H1 (cell line): ENCODE results near the gene RANBP17. TPM values are rescaled to one million over a fixed set of nuclear protein-coding genes. Genes with fewer than 3 reads are reported as not detected.

Experiments used
- CTCF ChIA-PET: fragments of 300-600 bp; sonication (Branson Sonifier 250); formaldehyde crosslinking; loops from one replicate; lab custom pipeline; 2021; ENCODE audit not compliant: partially characterized antibody; lab: Charles Lee
- POLR2A ChIA-PET: fragments of 300-600 bp; sonication (Branson Sonifier 250); formaldehyde crosslinking; loops from one replicate; lab custom pipeline; 2021; ENCODE audit warnings: inconsistent platforms; ENCODE audit not compliant: partially characterized antibody; lab: Charles Lee
- DNase-seq, 2 experiments: peaks; one replicate each; pipeline versions ENCODE4 v3.0.0 to v3.0.0-alpha.2; 2010 to 2022; ENCODE audit warnings: low spot score in 2 of 2, low read depth in 1 of 2, mixed read lengths in 1 of 2
- FAIRE-seq: peaks from 2 replicates; lab custom pipeline; 2011; peaks lifted over from hg19 to GRCh38; lab: Jason Lieb, UNC
- H2AFZ ChIP-seq: 2 replicates; pipeline ENCODE4 v1.8.1; 2012; ENCODE audit warnings: low read length, inconsistent platforms
- H2AK5ac ChIP-seq: 2 replicates; pipeline ENCODE4 v1.6.1; 2013; ENCODE audit warnings: low read depth, low read length
- H2BK120ac ChIP-seq: replicated peaks from 2 replicates; pipeline ENCODE3; 2013; ENCODE audit warnings: low read depth, low read length, inconsistent platforms
- H2BK12ac ChIP-seq: 2 replicates; pipeline ENCODE4 v1.6.1; 2013; ENCODE audit warnings: low read depth, low read length
- H2BK15ac ChIP-seq: 2 replicates; pipeline ENCODE4 v1.6.1; 2013; ENCODE audit warnings: low read length
- H2BK20ac ChIP-seq: 2 replicates; pipeline ENCODE4 v1.6.1; 2013; ENCODE audit warnings: low read length
- H2BK5ac ChIP-seq: 2 replicates; pipeline ENCODE4 v1.6.1; 2013; ENCODE audit warnings: low read depth, low read length
- H3K14ac ChIP-seq: 2 replicates; pipeline ENCODE4 v1.6.1; 2013; ENCODE audit warnings: inconsistent platforms; ENCODE audit not compliant: insufficient read length
- H3K18ac ChIP-seq: 2 replicates; pipeline ENCODE4 v1.6.1; 2013; ENCODE audit warnings: low read length; ENCODE audit errors: extremely low read depth
- H3K23ac ChIP-seq: 2 replicates; pipeline ENCODE4 v1.6.1; 2013; ENCODE audit warnings: inconsistent platforms; ENCODE audit not compliant: insufficient read length
- H3K23me2 ChIP-seq: 2 replicates; pipeline ENCODE4 v1.6.1; 2013; ENCODE audit warnings: low read depth, low read length
- H3K27ac ChIP-seq: 2 replicates; pipeline ENCODE4 v1.6.1; 2011; ENCODE audit warnings: low read depth, low read length, inconsistent platforms
- H3K27me3 ChIP-seq, 4 experiments: replicated peaks in 1 of 4; 1 replicate in 1 of 4; 2 replicates in 3 of 4; pipeline versions ENCODE4 v1.6.1 to v1.8.1; 2011 to 2013; ENCODE audit warnings: low read length in 3 of 4, mild to moderate bottlenecking in 3 of 4, inconsistent platforms in 2 of 4, mixed read lengths in 2 of 4, moderate library complexity in 1 of 4; ENCODE audit not compliant: control insufficient read depth in 3 of 4, insufficient read depth in 3 of 4; ENCODE audit errors: extremely low read depth in 1 of 4
- H3K36me3 ChIP-seq, 4 experiments: 2 replicates each; pipeline versions ENCODE4 v1.6.1 to v1.8.1; 2011 to 2013; ENCODE audit warnings: mild to moderate bottlenecking in 4 of 4, low read length in 3 of 4, moderate library complexity in 2 of 4, control low read depth in 1 of 4, inconsistent platforms in 1 of 4; ENCODE audit not compliant: insufficient read depth in 4 of 4, control insufficient read depth in 2 of 4
- H3K4ac ChIP-seq: replicated peaks from 2 replicates; pipeline ENCODE3; 2013; ENCODE audit warnings: low read length, low read depth, mixed read lengths, inconsistent platforms; ENCODE audit not compliant: insufficient read length
- H3K4me1 ChIP-seq, 4 experiments: replicated peaks in 1 of 4; 1 replicate in 1 of 4; 2 replicates in 3 of 4; pipeline versions ENCODE4 v1.6.1 to v1.8.1; 2011 to 2013; ENCODE audit warnings: low read length in 3 of 4, inconsistent platforms in 2 of 4, mixed read lengths in 1 of 4; ENCODE audit not compliant: insufficient read depth in 4 of 4, control insufficient read depth in 3 of 4
- H3K4me2 ChIP-seq, 2 experiments: 2 replicates each; pipeline versions ENCODE4 v1.6.1 to v1.8.1; 2011 to 2013; ENCODE audit warnings: low read depth in 2 of 2, low read length in 2 of 2, control low read depth in 1 of 2, inconsistent platforms in 1 of 2, mild to moderate bottlenecking in 1 of 2; ENCODE audit not compliant: insufficient read depth in 1 of 2
- H3K4me3 ChIP-seq, 4 experiments: fragments of 200-600, 300-600 bp in 1 of 4; sonication (generic), shearing (Covaris generic), sonication (Bioruptor Twin) in 1 of 4; 2 replicates each; pipeline versions ENCODE4 v1.5.1 to v1.8.1; 2011 to 2016; ENCODE audit warnings: low read length in 4 of 4, low read depth in 3 of 4, control low read depth in 2 of 4, inconsistent platforms in 2 of 4, mild to moderate bottlenecking in 2 of 4, mixed read lengths in 1 of 4, moderate library complexity in 1 of 4; ENCODE audit not compliant: insufficient read depth in 2 of 4; ENCODE audit errors: extremely low read depth in 1 of 4
- H3K56ac ChIP-seq: replicated peaks from 2 replicates; pipeline ENCODE3; 2013; ENCODE audit warnings: low read depth, mild to moderate bottlenecking, mixed read lengths, low read length, inconsistent platforms; ENCODE audit not compliant: insufficient read length
- H3K79me1 ChIP-seq: 2 replicates; pipeline ENCODE4 v1.6.1; 2013; ENCODE audit warnings: low read depth, low read length, control low read depth
- H3K79me2 ChIP-seq, 2 experiments: 2 replicates each; pipeline versions ENCODE4 v1.6.1 to v1.8.1; 2012 to 2013; ENCODE audit warnings: low read length in 2 of 2, mild to moderate bottlenecking in 2 of 2, inconsistent platforms in 1 of 2; ENCODE audit not compliant: insufficient read depth in 2 of 2, control insufficient read depth in 1 of 2
- H3K9ac ChIP-seq, 4 experiments: replicated peaks in 1 of 4; 1 replicate in 1 of 4; 2 replicates in 3 of 4; pipeline versions ENCODE4 v1.6.1 to v1.8.1; 2011 to 2013; ENCODE audit warnings: low read depth in 3 of 4, low read length in 3 of 4, control low read depth in 2 of 4, mild to moderate bottlenecking in 2 of 4, moderate library complexity in 2 of 4, inconsistent platforms in 1 of 4; ENCODE audit errors: extremely low read depth in 1 of 4
- H3K9me3 ChIP-seq, 2 experiments: 2 replicates each; pipeline versions ENCODE4 v1.6.1 to v1.8.1; 2012 to 2013; ENCODE audit warnings: mild to moderate bottlenecking in 2 of 2, moderate library complexity in 2 of 2, control low read depth in 1 of 2, inconsistent platforms in 1 of 2, low read depth in 1 of 2, low read length in 1 of 2, mixed read lengths in 1 of 2; ENCODE audit not compliant: insufficient read depth in 2 of 2
- H4K20me1 ChIP-seq, 2 experiments: replicated peaks in 1 of 2; 2 replicates each; pipeline versions ENCODE3 to v1.8.1; 2011 to 2013; ENCODE audit warnings: inconsistent platforms in 2 of 2, low read length in 2 of 2, mild to moderate bottlenecking in 1 of 2; ENCODE audit not compliant: insufficient read depth in 2 of 2, control insufficient read depth in 1 of 2
- H4K5ac ChIP-seq: 2 replicates; pipeline ENCODE4 v1.6.1; 2013; ENCODE audit warnings: low read length, low read depth, mixed read lengths, inconsistent platforms; ENCODE audit not compliant: insufficient read length
- H4K8ac ChIP-seq: 2 replicates; pipeline ENCODE4 v1.8.0; 2013; ENCODE audit warnings: mild to moderate bottlenecking, moderate library complexity, low read length, inconsistent platforms; ENCODE audit not compliant: insufficient read depth; ENCODE audit errors: extremely low read depth
- H4K91ac ChIP-seq: replicated peaks from 2 replicates; pipeline ENCODE3; 2013; ENCODE audit warnings: low read length, mixed read lengths, inconsistent platforms; ENCODE audit not compliant: insufficient read length
- ASH2L ChIP-seq: fragments of 200-600, 300-600 bp; sonication (generic); IDR thresholded peaks from one replicate; pipeline ENCODE4 v1.7.1; 2017; ENCODE audit warnings: low read length
- CTBP2 ChIP-seq: IDR thresholded peaks from 2 replicates; pipeline ENCODE4 v1.7.0; 2011; ENCODE audit warnings: borderline replicate concordance, mild to moderate bottlenecking, moderate library complexity, mixed read lengths, low read length; ENCODE audit not compliant: insufficient read depth, insufficient read length
- RAD21 ChIP-seq, 2 experiments: IDR thresholded peaks in 1 of 2; conservative IDR thresholded peaks in 1 of 2; 2 replicates each; pipeline ENCODE4 v1.6.1; 2011; ENCODE audit warnings: low read depth in 2 of 2, low read length in 2 of 2, improper control_type of control experiment in 1 of 2, inconsistent platforms in 1 of 2, mild to moderate bottlenecking in 1 of 2, moderate library complexity in 1 of 2
- SRF ChIP-seq: IDR thresholded peaks from 2 replicates; pipeline ENCODE4 v1.6.1; 2011; ENCODE audit warnings: mild to moderate bottlenecking, low read depth, low read length, moderate library complexity
- SUZ12 ChIP-seq: fragments of 200-600 bp; sonication (generic); IDR thresholded peaks from 2 replicates; pipeline ENCODE4 v1.6.1; 2012; ENCODE audit warnings: mild to moderate bottlenecking, inconsistent platforms, low read length, moderate library complexity, mixed read lengths
- WGBS, 2 experiments: shearing (Covaris generic) in 1 of 2; methylation state at CpG; one replicate each; pipeline versions ENCODE4 v1.1.6 to v1.1.7; 2013 to 2015; ENCODE audit warnings: low lambda C conversion rate in 2 of 2, mixed read lengths in 2 of 2, inconsistent platforms in 1 of 2, low coverage in 1 of 2, missing lambda C conversion rate in 1 of 2; ENCODE audit not compliant: insufficient replicate concordance in 2 of 2, insufficient coverage in 1 of 2, insufficient read length in 1 of 2; ENCODE audit errors: extremely low coverage in 1 of 2, missing lambda C conversion rate in 1 of 2; 5-methylcytosine and 5-hydroxymethylcytosine counted together
- polyA plus RNA-seq, 7 experiments: library from polyadenylated mRNA; depleted of rRNA in 3 of 7; stranded (reverse) in 5 of 7; unstranded in 2 of 7; fragments of >200 nt in 5 of 7; fragments of 200-250 nt in 2 of 7; gene quantifications; 1 replicate in 5 of 7; 2 replicates in 1 of 7; 4 replicates in 1 of 7; pipeline versions ENCODE4 v1.2.1 to v1.2.3, GENCODE V29; 2011 to 2013; ENCODE audit warnings: missing spikeins in 2 of 7, mixed read lengths in 2 of 7
- total RNA-seq: library from RNA; stranded (reverse); fragmentation: NEBNext Ultra II Directional; extraction: Animal tissue kit (Norgen Biotek cat#: 25700); gene quantifications from 2 replicates; pipeline ENCODE4 v1.2.1, GENCODE V29; 2021

The RANBP17 gene
- total and polyA plus RNA-seq, 2 of the 8 experiments (the other 6 are each of a cell fraction or from before 2014, with no cell fraction given) = 8.6 to 21.3 TPM

DNA sequence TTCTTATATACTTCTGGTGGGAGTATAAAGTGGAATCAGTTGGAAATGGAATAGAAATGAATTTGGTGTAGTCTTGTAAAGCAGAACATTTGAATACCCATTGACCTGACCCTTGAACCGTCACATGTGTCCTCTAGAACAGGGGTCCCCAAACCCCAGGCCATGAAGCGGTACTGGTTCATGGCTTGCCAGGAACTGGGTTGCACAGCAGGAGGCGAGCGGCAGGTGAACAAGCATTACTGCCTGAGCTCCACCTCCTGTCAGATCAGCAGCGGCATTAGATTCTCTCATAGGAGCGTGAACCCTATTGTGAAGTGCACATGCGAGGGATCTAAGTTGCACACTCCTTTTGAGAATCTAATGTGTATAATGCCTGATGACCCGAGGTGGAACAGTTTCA lies 80.0 kb downstream of the RANBP17 start:
- no peak for TF ChIP-seq RAD21 (IDR thresholded peaks at IDR 0.05 in 1 of 2, conservative IDR thresholded peaks at IDR 0.05 in 1 of 2; ENCODE audit: low read depth in 2 of 2, low read length in 2 of 2)
- TF ChIP-seq ASH2L = no peak
- no peak for TF ChIP-seq SUZ12
- TF ChIP-seq SRF = no peak
- no peak for TF ChIP-seq CTBP2
- H4K8ac ChIP-seq = no peak overlapping the region
- no peak overlapping the region for H3K56ac ChIP-seq
- no peak overlapping the region for H3K27ac ChIP-seq
- no peaks in the 10 kb centered on the region for H4K20me1 ChIP-seq
- no peaks in the 10 kb centered on the region for H3K27me3 ChIP-seq
- H3K23me2 ChIP-seq = no peaks in the 10 kb centered on the region
- no peaks in the 10 kb centered on the region for H3K79me1 ChIP-seq
- H2BK5ac ChIP-seq = no peak overlapping the region
- no peak overlapping the region for H4K91ac ChIP-seq
- no peaks in the 10 kb centered on the region for H3K79me2 ChIP-seq
- H2BK15ac ChIP-seq = no peak overlapping the region
- H3K4me3 ChIP-seq = no peak overlapping the region
- no peak overlapping the region for H3K18ac ChIP-seq
- no peak overlapping the region for H3K9ac ChIP-seq
- H3K23ac ChIP-seq = no peak overlapping the region
- ChIA-PET POLR2A (interaction anchor here (0.7 kb wide), 1 partner anchor 216 kb away, joined by 3 read pairs; no protein-coding TSS in a partner anchor), CTCF (no interaction called here)
- FAIRE-seq (no peak), DNase-seq (no peak)
- no peak overlapping the region for H2BK12ac ChIP-seq
- no peak overlapping the region for H2BK120ac ChIP-seq
- 91% methylated on average over 8 of the region's 8 CpGs; no CpG with 5 or more reads in 1 of the 2 experiments for WGBS, 2 experiments
- no peaks in the 10 kb centered on the region for H3K9me3 ChIP-seq
- H2BK20ac ChIP-seq = no peak overlapping the region
- H2AK5ac ChIP-seq = no peak overlapping the region
- no peak overlapping the region for H2AFZ ChIP-seq
- H3K4me2 ChIP-seq = no peak overlapping the region
- H3K4me1 ChIP-seq = no peaks in the 10 kb centered on the region
- H4K5ac ChIP-seq = no peak overlapping the region
- no peaks in the 10 kb centered on the region; a peak in 1 of 8 replicates for H3K36me3 ChIP-seq
- no peak overlapping the region for H3K4ac ChIP-seq
- H3K14ac ChIP-seq = no peak overlapping the region
